ENCODE data around the gene PARS2.

The PARS2 gene

DNA sequence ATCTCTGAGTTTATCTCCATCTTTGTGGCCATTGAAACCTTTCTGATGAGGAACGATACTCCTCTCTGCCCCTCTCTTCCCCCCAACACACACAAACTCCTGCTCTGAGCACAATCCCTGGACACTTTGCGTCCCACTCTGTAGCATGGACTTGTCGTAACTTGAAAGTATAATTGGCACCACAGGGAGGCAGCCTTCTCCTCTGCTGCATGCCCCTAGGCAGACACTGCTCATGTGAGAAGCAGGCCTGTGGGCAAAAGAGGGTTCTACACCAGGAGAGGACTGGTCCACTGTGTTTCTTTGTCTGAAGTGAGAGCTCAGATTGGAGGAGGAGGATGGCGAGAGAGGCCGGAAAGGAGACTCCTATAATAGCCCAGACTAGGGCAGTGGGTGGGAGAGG, 3.8 kb upstream of the PARS2 start:
- no peak for DNase-seq

GRCh38 chr1:54767526-54767925, 3.2 kb upstream of the PARS2 start:
- DNase-seq: no peak

DNA sequence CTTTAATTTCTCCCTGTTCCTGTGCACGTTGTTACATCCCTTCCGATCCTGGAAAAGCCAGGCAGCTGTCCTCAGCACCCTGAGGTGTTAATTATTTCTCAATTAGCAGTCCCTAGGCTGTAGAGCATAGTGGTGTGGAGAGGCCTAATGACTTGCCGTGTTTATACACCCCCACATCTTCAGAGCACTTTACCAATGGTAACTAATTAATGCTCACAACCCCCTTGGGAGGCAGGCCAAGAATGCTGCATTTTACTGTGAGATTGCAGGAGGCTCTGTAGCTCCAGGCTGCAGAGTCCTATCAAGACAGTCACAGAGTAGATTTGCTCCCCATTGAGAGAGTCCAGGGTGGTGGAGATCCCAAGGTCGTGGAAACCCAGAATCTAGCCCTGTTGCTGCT, 2.4 kb upstream of the PARS2 start:
- DNase-seq: no peak

DNA sequence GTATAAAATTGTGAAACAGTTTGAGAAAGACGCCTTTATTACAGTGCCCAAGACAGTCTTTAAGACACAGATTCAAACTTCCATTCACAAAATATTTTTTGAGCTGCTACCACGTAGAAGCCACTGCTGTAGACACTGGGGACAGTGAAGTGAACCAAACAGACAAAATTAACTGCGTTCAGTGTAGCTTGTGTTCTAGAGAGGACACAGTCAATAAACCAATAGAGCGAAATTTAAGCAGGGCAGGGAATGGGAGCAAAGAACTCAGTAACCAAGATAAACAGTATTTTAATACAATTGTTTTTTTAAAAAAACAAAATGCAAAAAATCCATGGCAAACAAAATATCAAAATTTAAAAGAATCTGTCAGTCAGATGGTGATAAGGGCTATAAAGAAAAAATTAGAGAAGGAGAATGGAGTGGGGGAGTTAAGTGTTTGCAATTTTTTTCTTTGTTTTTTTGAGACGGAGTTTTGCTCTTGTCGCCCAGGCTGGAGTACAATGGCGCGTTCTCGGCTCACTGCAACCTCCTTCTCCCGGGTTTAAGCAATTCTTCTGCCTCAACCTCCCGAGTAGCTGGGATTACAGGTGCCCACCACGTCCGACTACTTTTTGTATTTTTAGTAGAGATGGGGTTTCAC, 719 bp upstream of the PARS2 start:
- DNase-seq: no peak

DNA sequence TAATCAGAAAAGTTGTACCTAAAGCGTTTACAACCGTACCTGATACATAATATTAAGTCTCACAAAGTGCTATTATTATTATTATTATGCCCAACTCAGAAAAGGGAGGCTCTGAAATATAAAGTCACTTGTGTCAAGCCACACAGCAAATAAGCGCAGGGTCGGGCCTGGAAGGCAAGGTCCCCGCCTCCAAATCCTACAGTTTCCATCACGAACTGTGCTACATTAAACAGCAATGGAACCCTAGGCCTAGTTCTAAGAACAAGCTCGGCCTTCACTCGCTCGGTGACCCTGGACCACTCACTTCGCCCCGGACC, 549 bp downstream of the PARS2 start:
- no peak for DNase-seq

DNA sequence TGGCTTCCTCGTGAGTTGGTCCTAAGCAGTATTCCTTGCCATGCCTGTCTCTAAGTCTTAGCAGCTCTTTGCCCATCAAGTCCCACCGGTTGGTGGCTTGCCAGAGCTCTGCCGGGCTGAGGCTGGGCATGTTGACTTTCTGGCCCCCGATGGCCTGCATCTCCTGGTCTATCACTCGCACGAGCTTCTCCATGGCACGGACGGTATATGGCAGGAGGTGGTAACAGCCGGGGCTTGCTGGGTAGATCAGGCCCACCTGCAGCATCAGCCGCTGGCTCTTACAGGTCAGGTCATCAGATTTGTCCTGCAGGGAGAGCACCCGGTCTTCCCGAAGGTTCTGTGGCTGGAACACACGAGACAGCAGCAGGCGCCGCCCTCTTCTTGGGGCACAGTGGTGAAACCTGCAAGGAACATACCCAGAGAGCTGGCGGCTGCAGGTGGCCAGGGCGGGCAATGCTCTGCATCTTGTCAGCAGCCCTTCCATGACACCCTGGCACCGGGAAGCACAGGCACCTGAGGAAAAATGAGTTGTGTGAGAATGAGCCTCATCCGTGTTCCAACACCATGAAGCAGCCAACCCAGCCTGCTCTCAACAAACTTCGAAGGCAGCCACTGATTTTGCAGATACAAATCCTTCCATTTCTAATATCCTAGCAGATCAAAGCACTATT, 5.5 kb downstream of the PARS2 start:
- DNase-seq: no peak

DNA sequence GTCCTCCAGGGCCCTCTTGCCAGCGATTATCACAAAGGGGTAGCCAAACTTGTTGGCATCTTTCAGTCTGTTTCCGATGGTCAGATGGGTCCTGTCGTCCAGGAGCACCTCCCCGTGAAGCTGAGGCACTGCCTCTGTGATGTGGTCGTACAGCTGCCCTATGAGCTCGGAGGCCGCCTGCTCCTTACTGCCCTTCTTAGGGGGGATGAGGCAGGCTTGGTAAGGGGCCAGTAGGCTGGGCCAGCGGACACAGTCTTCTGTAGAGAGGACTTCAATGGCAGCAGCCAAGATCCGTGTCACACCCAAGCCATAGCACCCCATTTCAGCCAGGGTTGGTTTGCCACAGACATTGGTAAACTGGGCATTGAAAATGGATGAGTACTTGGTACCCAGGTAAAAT, 6.5 kb downstream of the PARS2 start:
- DNase-seq: no peak

- no peak for DNase-seq
These were observed 9.6 kb downstream of the PARS2 start for GRCh38 chr1:54754486-54755285.

GRCh38 chr1:54754045-54754444, 10.3 kb downstream of the PARS2 start:
- DNase-seq: no peak

- no peak for DNase-seq
These were observed 12.9 kb downstream of the PARS2 start for GRCh38 chr1:54751426-54751825.

- DNase-seq: no peak
These were observed 13.7 kb downstream of the PARS2 start for GRCh38 chr1:54750596-54750995.

DNA sequence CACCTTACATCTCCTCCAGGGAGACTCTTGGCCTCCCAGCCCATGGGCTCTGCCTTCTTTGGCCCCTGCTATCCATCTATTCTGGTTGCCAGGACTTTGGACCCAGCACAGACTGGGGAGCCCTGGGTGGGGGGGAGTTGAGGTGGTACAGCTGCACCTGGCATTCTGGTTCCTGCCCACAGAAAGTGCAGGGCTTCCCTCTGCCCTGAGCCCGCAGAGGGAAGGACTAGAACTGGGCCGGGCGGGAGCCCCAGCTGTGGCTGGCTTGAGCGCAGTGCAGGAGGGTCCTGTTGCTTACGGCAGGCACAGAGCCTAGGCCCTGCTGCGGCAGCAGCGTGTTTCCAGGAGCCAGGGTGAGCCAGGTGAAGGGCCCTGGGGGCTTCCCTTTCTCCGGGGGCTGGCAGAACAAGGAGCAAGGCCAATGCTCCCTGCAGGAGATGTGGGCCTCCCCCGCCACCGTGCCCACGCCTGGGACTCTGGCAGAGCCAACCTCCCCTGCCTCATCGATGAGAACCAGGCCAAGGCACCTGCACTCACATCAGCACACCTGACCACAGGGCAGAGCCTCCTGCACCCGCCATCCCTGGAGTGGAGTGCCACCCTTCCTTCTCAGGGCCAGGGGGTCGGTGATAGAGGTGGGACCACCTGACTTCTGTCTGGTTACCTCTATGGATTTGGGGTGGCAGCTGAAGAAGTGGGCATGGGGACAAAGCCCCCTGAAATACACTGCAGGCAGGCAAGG, 16.1 kb downstream of the PARS2 start:
- no peak for DNase-seq

DNA sequence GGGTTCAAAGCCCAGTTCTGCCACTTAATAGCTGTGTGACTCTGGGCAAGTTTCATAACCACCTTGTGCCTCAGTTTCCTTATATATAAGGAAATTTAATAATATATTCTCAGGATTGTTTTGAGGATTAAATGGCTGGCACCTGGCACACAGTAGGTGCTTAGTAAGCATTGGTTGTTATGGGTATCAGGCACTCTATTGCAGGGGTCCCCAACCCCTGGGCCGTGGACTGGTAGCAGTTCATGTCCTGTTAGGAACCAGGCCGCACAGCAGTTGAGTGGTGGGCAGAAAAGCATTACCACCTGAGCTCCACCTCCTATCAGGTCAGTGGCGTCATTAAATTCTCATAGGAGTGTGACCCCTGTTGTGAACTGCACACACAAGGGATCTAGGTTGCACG, 18.5 kb downstream of the PARS2 start:
- DNase-seq: no peak

- no peak for DNase-seq
These were observed 19.0 kb downstream of the PARS2 start for GRCh38 chr1:54745274-54745673.

GRCh38 chr1:54744696-54745095, 19.6 kb downstream of the PARS2 start:
- DNase-seq: no peak

DNA sequence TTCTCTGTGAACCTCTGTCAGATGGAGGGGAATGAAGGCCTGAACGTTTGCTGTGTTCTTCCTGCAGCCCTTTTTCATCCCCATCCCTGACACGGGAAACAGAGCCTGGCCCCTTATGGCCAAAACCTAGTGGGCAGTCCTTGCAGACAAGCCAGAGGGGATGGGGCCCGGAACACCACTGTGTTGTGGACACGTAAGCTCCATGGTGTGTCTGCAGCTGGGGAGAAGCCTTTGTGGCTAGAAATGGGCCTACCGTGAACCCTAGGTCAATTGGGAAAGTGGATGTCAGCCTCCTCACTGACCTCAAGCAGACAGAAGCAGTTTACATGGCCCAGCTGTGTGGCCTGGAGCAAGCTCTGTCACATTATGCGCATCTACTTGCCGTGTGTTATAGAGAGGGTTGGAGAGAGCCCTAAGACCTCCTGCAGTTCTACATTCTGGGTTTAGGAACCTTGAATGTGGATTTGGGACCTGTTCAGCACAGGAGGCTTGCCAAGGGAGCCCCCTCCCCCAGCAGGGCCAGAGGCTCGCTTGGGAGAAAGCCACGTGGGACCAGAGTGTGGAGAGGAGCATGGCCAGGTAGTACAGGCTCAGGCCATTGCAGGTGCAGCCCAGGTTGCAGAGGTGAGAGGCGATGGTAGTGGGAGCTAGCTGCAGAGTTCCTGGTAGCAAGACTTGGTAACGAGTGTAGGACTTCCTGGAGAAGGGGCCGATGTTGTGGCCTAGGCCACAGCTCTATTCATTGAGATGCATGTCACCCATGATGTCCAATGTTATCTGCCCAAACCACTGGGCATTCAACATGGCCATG, 20.7 kb downstream of the PARS2 start:
- DNase-seq: no peak

GRCh38 chr1:54742282-54742681, 22.0 kb downstream of the PARS2 start:
- no peak for DNase-seq

- no peak for DNase-seq
These were observed 22.8 kb downstream of the PARS2 start for GRCh38 chr1:54741531-54741930.

DNA sequence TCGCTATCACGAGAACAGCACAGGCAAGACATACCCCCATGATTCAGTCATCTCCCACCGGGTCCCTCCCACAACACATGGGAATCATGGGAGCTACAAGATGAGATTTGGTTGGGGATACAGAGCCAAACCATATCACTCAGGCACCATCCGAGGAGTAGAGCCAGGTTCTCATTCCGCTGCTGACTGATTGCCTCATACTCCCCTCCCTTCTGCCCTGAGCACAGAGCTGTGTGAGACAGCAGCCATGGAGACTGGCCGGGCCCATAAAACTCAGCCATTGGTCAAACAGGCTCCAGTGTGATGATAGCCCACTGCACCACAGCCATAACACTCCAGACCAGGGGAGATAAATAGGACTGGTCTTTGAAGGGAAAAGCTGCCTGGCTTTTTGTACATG, 26.1 kb downstream of the PARS2 start:
- DNase-seq: no peak

DNA sequence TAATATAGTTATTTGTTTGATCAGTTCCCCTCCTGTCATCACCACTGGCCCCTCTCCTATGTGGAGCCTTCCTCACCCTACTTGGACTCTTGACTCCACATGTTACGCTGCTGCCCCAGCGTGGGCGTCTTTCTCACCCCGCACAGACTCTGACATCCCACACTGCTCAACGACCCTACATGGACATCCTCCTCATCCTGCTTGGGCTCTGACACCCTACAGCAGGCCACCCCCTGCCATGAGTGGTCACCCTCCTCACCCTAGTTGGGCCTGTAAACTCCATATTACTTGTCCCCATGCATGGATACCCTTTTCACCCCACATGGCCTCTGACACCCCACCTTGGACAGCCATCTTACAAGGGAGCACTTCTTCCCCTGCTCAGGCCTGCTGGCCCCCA, 27.6 kb downstream of the PARS2 start:
- DNase-seq: no peak

DNA sequence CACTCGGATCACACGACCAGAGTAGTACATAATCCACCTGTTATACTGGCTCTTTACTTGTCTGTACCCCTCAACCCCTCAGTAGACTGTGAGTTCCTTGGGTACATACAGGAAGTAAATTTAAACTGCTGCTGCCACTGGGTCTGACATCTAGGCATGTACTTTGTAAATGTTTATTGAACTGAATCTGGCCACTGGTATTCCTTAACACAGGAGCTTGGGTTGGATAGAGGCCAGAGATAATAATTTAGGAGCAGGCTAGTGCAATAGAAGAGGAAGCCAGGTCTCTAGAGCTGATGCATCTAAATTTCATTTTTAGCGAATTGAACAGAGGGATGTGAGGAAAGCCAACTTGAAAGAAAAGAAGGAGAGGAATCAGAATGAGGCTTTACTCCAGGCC, 36.3 kb downstream of the PARS2 start:
- DNase-seq: no peak

GRCh38 chr1:54724771-54725170, 39.6 kb downstream of the PARS2 start:
- DNase-seq: no peak

- no peak for DNase-seq
These were observed 40.3 kb downstream of the PARS2 start for GRCh38 chr1:54723985-54724384.
